ENCODE results near the gene NREP.
"Not testable (repeated sequence)": the region's sequence is repeated elsewhere in the genome, so short reads cannot be mapped to it uniquely, and the experiment has no call there.

NREP gene

DNA sequence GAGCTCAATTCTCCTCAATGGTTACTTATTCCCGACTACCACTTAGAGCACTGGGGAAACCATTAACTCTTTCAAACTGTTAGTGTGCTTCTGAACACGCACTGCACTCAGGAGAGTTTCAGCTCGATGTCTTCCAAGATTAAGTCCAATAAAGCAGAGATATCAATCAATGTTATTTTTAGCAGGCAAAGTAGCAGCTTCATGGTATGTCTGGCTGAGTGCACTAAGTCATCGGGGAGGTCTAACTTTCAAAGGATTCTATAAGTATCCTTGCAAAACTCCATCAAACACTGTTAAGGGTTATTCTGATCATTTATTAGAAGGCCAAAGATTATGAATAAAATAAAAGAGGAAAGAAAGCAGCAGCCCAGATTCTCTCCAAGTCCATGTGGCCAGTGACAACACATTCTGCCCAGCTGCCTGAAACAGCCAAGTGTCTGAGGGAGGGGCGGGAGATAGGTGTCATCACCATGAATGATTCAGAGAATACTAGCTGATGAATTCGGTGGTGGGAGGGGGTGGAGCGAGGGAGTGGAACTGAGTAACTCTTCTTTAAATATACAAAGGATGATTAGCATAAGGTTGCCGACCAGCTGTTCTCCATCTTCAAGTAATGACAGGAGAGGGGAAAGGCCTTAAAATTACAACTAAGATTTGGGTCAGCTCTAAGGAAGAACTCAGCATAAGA lies 21.3 kb downstream of the NREP start:
- no peak for DNase-seq

DNA sequence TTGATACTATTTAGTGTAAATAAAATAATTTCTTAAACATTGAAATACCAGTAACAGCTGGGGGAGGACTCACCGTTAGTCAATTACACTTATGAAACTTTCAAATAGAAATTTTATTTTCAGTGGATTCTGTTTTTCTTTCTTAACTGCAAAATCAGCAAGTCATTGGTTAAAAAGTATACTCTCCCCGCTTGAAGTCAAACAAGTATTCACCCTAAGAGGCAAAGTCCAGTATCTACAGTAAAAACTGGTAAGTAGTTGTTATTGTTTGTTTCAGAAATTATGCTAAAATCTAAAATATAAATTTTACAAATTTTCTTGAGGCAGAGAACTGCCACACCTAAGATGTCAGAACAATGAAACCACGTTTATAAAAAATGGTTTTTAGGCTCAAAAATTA lies 22.4 kb downstream of the NREP start:
- no peak for DNase-seq

GRCh38 chr5:111734013-111734412 lies 23.0 kb downstream of the NREP start:
- DNase-seq = no peak

DNA sequence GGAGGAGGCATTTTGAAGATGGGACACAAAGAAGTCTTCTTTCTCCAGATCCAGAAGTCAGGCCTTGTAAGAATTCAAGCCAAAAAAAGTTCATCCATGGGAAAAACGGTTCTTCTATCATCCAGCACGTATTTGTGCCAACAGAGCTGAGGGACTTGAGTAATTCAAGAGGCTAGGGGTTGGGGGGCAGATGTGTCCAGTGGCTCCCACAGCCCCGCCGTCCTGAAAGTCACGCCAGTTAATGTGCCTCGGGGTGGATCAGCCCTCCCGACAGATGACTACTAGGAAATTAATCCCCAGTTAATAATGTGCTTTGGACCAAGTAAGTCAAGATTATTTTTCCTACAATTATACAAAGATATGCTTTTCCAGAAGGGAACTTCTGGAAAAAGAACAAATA lies 23.4 kb downstream of the NREP start:
- no peak for DNase-seq

GRCh38 chr5:111731638-111732037 lies 25.4 kb downstream of the NREP start:
- no peak for DNase-seq

GRCh38 chr5:111730659-111731382 lies 26.2 kb downstream of the NREP start:
- no peak for DNase-seq

DNA sequence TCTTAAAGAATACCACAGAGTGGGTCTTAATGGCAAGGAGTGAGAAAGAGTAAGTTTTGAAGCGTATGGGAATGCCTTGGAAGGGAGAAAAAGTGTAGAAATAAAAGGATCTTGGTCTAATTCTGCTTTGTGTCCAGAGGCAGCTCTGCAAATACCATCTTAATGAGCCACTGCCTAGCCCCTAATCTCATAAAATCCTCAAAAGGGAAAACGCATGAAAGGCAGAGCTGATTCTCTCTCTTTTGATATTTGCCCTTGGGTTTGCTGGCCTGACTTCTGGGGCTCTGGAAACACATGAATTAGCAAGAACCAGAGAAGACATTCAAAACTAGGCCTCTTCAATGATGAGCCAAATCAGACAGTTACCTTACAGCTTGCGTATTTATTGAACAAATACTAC lies 28.1 kb downstream of the NREP start:
- no peak for DNase-seq

DNA sequence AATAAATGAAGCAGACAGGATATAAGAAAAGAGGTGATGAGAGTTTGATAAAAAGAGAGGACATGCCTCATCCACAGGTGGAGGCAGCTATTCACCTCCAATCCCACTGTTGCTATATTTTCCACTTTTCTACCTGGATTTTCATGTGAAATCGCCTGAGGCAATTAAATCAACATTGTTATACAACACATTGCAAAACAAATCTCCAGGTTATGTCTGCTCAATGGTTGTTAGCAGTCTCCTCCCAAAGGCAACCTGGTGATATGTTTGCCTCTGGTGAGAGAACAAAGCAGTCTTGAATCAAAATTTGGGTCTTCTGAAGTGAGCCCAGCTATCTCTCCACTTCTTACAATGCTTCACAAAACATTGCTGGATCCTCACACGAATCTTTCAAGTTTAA lies 30.0 kb downstream of the NREP start:
- DNase-seq = no peak

- DNase-seq = no peak
Measured at GRCh38 chr5:111722140-111722539, 34.9 kb downstream of the NREP start.

DNA sequence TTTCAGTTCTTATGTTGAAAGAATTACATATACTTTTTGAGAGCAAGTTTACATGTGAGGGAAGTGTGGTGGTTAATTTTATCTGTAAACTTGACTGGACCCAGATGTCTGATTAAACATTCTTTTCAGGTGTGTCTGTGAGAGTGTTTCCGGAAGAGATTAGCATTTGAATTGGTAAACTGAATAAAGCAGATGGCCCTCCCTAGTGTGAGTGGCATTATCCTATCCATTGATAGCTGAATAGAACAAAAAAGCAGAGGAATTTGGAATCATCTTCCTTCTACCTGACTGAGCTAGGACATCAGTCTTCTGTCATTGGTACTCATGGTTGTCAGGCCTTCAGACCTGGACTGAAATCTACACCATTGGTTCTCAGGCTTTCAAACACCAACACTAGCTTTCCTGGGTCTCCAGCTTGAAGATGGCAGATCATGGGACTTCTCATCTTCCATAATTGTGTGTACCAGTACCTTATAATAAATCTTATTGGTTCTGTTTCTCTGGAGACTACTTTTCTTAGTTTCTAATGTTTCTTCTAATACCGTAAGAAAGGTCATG lies 36.6 kb downstream of the NREP start:
- no peak for DNase-seq

DNA sequence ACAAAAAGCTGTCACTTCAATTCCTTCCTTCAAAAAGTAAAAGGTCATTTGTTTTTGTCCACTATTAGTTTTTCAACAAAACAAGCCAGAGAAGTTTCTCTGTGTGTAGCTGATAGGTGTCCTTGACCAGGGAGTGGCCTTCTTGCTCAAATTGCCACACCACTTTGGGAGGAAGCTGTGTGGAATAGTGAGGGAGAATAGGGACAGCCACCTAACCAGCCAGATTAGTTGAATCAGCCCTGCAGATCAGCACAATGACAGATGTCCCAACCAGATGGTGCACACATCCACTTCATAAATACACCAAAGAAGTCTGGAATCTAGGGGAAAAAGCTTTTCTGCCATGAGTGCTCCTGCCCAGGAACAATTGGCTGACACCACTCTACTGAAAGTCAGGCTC lies 37.2 kb downstream of the NREP start:
- no peak for DNase-seq

- not testable (repeated sequence) for DNase-seq
Measured at GRCh38 chr5:111716789-111717188, 40.2 kb downstream of the NREP start.

DNA sequence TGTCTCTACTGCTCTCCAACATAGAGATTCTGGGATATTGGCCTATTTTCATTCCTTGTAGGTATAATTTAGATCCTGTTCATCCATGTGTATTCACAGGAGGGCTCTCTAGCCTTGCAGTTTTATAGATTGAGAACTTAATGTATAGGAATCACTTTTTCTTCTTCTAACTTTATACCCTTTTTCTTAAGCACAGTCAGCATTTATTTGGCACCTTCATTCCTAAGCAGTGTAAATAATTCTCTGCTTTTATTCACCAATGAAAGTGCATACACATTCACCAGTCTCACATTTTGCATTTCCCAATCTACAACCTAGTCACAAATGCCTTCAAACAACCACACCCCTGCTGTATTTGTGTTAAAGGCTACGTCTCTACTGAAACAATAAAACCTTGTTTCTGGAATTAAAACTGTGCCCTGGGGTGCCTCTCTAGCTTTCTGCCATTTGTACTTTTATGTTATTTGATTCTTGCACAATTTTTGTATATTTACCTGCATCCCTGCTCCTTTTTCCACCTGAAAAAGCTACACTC lies 49.3 kb downstream of the NREP start:
- DNase-seq = no peak

GRCh38 chr5:111706345-111706744 lies 50.6 kb downstream of the NREP start:
- DNase-seq = no peak

GRCh38 chr5:111704452-111705085 lies 52.4 kb downstream of the NREP start:
- no peak for DNase-seq

DNA sequence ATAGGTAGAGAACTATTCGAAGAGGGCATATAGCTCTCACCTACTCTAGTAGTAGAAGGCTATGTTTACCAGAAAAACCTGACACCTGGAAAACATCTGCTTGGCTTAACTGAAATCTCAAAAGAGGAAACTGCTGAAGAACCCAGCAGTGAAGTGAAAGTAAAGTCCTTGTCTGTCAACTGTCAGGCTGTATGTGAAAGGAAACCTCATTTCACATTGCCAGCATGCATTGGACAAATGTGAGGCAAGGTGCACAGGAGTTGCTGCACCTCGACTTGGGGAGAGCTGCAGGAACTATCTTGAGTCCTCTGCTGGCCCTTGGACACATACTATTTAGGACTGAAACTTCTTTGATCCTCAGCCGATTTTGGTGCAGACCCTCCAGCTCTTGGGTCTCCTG lies 53.3 kb downstream of the NREP start:
- no peak for DNase-seq

- peak; percentile 72 for DNase-seq
Measured at GRCh38 chr5:111699976-111700375, 57.0 kb downstream of the NREP start.

- no peak for DNase-seq
Measured at GRCh38 chr5:111699324-111699723, 57.7 kb downstream of the NREP start.

DNA sequence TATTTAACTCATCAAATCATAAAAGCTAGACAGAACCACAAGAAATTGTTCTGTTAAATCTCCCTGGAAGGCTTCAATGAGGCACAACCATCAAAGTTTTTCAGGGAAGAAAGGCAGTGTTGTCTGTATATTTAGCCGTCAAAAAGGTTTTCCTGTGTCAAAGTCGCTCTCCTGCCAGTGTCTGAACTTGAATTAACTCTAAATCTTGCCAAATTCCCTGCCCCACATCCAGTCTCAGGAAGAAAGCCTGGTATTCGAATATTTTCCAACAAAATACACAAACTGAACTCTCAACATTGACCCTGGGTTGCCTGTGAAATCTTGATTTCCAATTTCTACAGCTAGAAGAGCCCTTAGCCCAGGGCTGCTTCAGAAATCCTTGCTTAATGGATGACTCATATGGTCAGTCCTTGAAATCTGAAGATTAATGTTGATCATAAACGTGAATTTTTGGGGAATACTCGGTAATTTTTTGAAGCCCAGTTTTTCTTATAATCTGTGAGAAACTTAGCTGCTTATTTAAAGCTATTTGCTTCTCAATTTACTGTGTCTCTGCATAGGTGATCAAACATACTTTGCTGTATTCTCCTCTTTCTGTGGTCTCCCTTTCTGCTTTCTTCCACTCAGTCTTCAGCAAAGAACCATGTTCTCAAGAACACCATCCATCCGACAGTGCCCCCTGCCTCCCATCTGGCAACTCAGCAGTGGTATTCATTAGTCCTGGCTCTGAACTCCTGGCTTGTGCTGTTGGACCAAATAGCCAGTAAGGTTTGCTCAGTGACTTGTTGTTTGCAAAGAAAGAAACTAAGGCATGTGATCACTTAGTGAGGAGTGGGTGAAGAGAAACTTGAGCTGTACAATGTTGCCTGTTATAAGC lies 58.9 kb downstream of the NREP start:
- DNase-seq = no peak

DNA sequence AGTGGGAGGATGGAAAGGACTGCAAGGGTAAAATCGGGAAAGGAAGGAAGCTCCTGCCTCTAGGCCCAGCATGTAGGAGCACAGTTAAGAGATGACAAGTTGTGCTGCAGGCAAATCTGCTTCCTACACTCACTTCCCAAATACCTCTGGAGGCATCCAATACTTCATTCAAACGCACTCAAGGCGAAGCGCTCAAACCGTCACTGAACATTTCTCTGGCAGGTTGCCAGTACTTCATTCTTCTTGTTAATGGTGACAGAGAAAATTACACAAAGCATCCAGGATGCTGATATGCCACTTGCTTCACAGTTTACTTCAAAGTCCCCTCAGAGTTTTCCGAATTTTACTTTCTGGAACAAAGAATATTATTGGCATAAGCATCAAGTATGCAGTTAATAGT lies 59.8 kb downstream of the NREP start:
- peak; percentile 66 for DNase-seq

DNA sequence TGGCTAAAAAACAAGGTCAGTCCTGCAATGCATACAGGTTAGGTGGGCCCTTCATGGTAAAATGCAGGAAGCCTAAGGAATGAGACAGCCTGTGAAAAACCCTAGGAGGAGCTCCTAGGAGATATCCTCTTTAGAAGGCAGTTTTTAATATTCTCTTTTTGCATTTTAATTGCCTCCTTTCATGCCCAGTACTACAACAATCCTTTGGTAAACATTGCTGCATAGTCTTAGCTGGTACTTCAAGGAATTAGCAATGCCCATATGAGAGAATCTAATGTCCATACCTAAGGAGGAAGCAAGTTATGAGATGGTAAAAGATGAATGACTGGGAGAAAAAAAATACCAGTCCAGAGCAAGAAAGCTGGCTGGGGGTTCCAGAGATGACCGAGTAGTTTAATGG lies 61.0 kb downstream of the NREP start:
- DNase-seq = no peak

DNA sequence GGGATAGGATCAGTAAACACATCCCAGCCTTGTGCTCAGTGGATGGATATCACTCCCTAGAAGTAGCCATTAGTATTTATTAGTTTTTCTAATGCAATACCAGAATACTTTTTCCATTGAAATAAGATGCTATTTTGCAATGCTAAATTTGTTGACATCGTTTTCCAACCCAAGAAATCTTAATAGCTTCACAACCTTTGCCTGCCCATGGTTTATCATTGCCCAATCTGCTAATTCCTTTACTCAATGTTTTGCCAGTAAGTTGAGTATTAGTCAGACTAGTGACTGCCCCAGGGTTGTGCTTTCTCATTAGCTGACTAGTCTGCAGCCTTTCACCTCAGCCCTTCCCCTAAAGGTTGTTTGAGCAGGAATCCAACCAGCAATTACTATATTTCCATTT lies 62.9 kb downstream of the NREP start:
- DNase-seq = no peak

DNA sequence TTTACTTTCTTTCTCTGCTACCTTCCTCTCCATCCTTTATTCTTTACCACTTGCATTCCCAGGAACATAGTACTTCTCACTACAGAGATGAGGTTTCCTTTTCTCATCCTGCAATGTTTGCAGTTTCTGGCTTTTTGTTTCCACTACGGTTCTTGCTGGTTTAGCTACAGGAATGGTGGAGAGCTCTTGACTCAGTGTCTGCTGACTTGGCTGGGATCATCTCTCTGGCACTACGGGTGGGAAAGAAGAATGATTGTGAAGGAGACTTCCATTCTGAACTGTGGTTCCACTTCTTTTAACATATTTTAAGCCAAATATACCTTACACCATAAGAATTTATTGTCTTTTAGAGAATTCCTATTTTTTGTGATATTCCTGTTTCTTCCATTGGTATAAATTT lies 65.1 kb downstream of the NREP start:
- DNase-seq = no peak

All from NCI-H1105 treated with DMSO at 0.1 percent for 48 hours (cell line).